Measurements from ENCODE around the gene PTHLH.

DNA sequence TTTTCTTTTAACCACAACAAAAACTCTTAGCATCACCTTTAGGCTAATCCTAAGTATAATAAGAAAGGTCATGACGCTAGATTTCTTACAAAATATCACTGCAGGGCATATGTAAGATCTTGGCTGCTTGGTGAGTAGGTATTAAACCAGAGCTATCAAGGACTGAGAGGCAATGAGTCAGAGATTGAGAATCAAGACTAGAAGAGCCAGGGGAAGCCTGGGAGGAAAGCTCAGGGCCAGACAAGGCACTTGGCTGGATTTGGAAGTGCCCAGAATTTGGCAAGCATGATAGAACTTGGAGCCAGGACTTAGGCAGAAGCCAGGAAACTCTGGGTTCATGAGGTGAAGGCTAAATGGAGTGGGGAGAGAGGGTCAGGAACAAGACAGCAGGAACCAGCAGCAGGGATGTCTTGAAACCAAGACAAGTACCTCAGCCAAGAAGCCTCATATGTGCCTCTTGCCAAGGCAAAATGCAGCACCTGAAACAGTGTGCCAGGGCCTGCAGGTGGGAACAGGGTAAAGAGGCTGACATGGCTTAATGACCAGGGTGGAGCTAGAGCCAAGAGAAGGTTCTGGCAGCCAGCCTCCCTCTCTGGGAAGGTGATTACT lies 49.9 kb downstream of the PTHLH start:
- TF ChIP-seq, protein P1, sequence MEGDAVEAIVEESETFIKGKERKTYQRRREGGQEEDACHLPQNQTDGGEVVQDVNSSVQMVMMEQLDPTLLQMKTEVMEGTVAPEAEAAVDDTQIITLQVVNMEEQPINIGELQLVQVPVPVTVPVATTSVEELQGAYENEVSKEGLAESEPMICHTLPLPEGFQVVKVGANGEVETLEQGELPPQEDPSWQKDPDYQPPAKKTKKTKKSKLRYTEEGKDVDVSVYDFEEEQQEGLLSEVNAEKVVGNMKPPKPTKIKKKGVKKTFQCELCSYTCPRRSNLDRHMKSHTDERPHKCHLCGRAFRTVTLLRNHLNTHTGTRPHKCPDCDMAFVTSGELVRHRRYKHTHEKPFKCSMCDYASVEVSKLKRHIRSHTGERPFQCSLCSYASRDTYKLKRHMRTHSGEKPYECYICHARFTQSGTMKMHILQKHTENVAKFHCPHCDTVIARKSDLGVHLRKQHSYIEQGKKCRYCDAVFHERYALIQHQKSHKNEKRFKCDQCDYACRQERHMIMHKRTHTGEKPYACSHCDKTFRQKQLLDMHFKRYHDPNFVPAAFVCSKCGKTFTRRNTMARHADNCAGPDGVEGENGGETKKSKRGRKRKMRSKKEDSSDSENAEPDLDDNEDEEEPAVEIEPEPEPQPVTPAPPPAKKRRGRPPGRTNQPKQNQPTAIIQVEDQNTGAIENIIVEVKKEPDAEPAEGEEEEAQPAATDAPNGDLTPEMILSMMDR (IDR thresholded peaks at IDR 0.05; ENCODE audit: insufficient read depth, low read depth, low read length) = no peak
- TF ChIP-seq EZH2 (IDR thresholded peaks at IDR 0.05; ENCODE audit: insufficient read depth, low read length) = no peak
